Measurements from ENCODE around the gene ELF1. TPM values are rescaled to one million over a fixed set of nuclear protein-coding genes. Genes with fewer than 3 reads are reported as not detected.
"Not testable (repeated sequence)": the region's sequence is repeated elsewhere in the genome, so short reads cannot be mapped to it uniquely, and the experiment has no call there.

ELF1 gene
- total RNA-seq, 2 experiments from 2014 or later = 70.8 to 71.2 TPM

- no peaks in the 10 kb centered on the region for H3K27me3 Mint-ChIP-seq
- no peak overlapping the region for H3K27ac Mint-ChIP-seq
- H3K4me3 Mint-ChIP-seq = no peak overlapping the region
- DNase-seq = no peak
- H3K36me3 Mint-ChIP-seq = peaks cover 9% of the 10 kb centered on the region
- intact Hi-C loops (cut with micrococcal nuclease) = no loop called here
- H3K9me3 Mint-ChIP-seq = no peaks in the 10 kb centered on the region
- ChIA-PET CTCF (interaction anchor here (1.0 kb wide), 2 partner anchors 83 to 164 kb away, joined by 3 to 4 read pairs; no protein-coding TSS in a partner anchor), POLR2A (interaction anchor here (0.6 kb wide), 1 partner anchor 25 kb away, joined by 3 read pairs; no protein-coding TSS in a partner anchor)
- peaks cover 41% of the 10 kb centered on the region for H3K4me1 Mint-ChIP-seq (ENCODE audit: low read depth)
Measured at GRCh38 chr13:41056826-41057711, 38.0 kb upstream of the ELF1 start.

- ChIA-PET CTCF (interaction anchor here (1.0 to 1.4 kb wide), 2 partner anchors 45 to 82 kb away, joined by 4 to 5 read pairs; no protein-coding TSS in a partner anchor), POLR2A (interaction anchor here (0.6 to 1.1 kb wide), 2 partner anchors 24 to 47 kb away, joined by 3 read pairs; no protein-coding TSS in a partner anchor)
- no peaks in the 10 kb centered on the region for H3K27me3 Mint-ChIP-seq
- H3K9me3 Mint-ChIP-seq = no peaks in the 10 kb centered on the region
- DNase-seq = no peak
- H3K27ac Mint-ChIP-seq = no peak overlapping the region
- no peak overlapping the region for H3K4me3 Mint-ChIP-seq
- peaks cover 43% of the 10 kb centered on the region for H3K4me1 Mint-ChIP-seq (ENCODE audit: low read depth)
- H3K36me3 Mint-ChIP-seq = peaks cover 7% of the 10 kb centered on the region
- intact Hi-C loops (cut with micrococcal nuclease) = no loop called here
Measured at GRCh38 chr13:41056194-41056593, 37.1 kb upstream of the ELF1 start.

GRCh38 chr13:41054919-41055619 is 36.0 kb upstream of the ELF1 start:
- no peak overlapping the region for H3K4me3 Mint-ChIP-seq
- ChIA-PET POLR2A (interaction anchor here (0.7 to 1.1 kb wide), 2 partner anchors 46 to 81 kb away, joined by 3 read pairs; no protein-coding TSS in a partner anchor), CTCF (interaction anchor here (0.6 to 4.1 kb wide), 33 partner anchors 9 to 336 kb away, joined by 3 to 38 read pairs (median 5); partner anchors contain the start of genes ELF1, MTRF1 and SLC25A15)
- no peak overlapping the region for H3K27ac Mint-ChIP-seq
- no peaks in the 10 kb centered on the region for H3K9me3 Mint-ChIP-seq
- no peaks in the 10 kb centered on the region for H3K36me3 Mint-ChIP-seq
- H3K4me1 Mint-ChIP-seq (ENCODE audit: low read depth) = peaks cover 53% of the 10 kb centered on the region
- no peak for DNase-seq
- intact Hi-C loops (cut with micrococcal nuclease) = loop anchor here (1.0 kb wide), 2 partner anchors 139 to 167 kb away; partner anchors contain the start of gene KBTBD7
- no peaks in the 10 kb centered on the region for H3K27me3 Mint-ChIP-seq

- peaks cover 56% of the 10 kb centered on the region for H3K4me1 Mint-ChIP-seq (ENCODE audit: low read depth)
- intact Hi-C loops (cut with micrococcal nuclease) = loop anchor here (1.0 kb wide), 2 partner anchors 140 to 168 kb away; partner anchors contain the start of gene KBTBD7
- H3K9me3 Mint-ChIP-seq = no peaks in the 10 kb centered on the region
- no peak overlapping the region for H3K27ac Mint-ChIP-seq
- H3K36me3 Mint-ChIP-seq = no peaks in the 10 kb centered on the region
- no peaks in the 10 kb centered on the region for H3K27me3 Mint-ChIP-seq
- CTCF ChIA-PET = interaction anchor here (0.6 to 4.1 kb wide), 38 partner anchors 10 to 292 kb away, joined by 3 to 38 read pairs (median 4); partner anchors contain the start of genes ELF1, MTRF1 and SLC25A15
- H3K4me3 Mint-ChIP-seq = no peak overlapping the region
- POLR2A ChIA-PET = no interaction called here
- DNase-seq = no peak
Measured at GRCh38 chr13:41054212-41054877, 35.2 kb upstream of the ELF1 start.

GRCh38 chr13:41053384-41053826 is 34.3 kb upstream of the ELF1 start:
- Mint-ChIP-seq H3K27ac (no peak overlapping the region), H3K36me3 (peaks cover 2% of the 10 kb centered on the region), H3K4me3 (no peak overlapping the region)

GRCh38 chr13:41052441-41052840 is 33.3 kb upstream of the ELF1 start:
- H3K36me3 Mint-ChIP-seq = peaks cover 2% of the 10 kb centered on the region
- no peaks in the 10 kb centered on the region for H3K9me3 Mint-ChIP-seq
- CTCF ChIA-PET = interaction anchor here (4.1 kb wide), 1 partner anchor 170 kb away, joined by 36 read pairs; no protein-coding TSS in a partner anchor
- intact Hi-C loops (cut with micrococcal nuclease) = no loop called here
- H3K4me1 Mint-ChIP-seq (ENCODE audit: low read depth) = peaks cover 50% of the 10 kb centered on the region
- H3K4me3 Mint-ChIP-seq = no peak overlapping the region
- DNase-seq = no peak
- H3K27me3 Mint-ChIP-seq = no peaks in the 10 kb centered on the region
- POLR2A ChIA-PET = interaction anchor here (1.2 kb wide), 1 partner anchor 9 kb away, joined by 3 read pairs; the partner anchor contains the start of gene WBP4
- no peak overlapping the region for H3K27ac Mint-ChIP-seq

More at GRCh38 chr13:41053384-41053826, 34.3 kb upstream of the ELF1 start:
- POLR2A ChIA-PET = no interaction called here
- no peaks in the 10 kb centered on the region for H3K27me3 Mint-ChIP-seq
- no peak for DNase-seq
- no peaks in the 10 kb centered on the region for H3K9me3 Mint-ChIP-seq
- CTCF ChIA-PET = interaction anchor here (0.6 to 4.1 kb wide), 27 partner anchors 9 to 291 kb away, joined by 3 to 38 read pairs (median 5); partner anchors contain the start of genes ELF1, MTRF1 and SLC25A15
- H3K4me1 Mint-ChIP-seq (ENCODE audit: low read depth) = peaks cover 56% of the 10 kb centered on the region
- intact Hi-C loops (cut with micrococcal nuclease) = no loop called here

GRCh38 chr13:41049480-41050440 is 30.6 kb upstream of the ELF1 start:
- DNase-seq = no peak
- ChIA-PET CTCF (interaction anchor here (1.0 to 1.2 kb wide), 2 partner anchors 41 to 75 kb away, joined by 3 to 4 read pairs; no protein-coding TSS in a partner anchor), POLR2A (no interaction called here)
- Mint-ChIP-seq H3K27ac (no peak overlapping the region), H3K9me3 (no peaks in the 10 kb centered on the region), H3K36me3 (peaks cover 4% of the 10 kb centered on the region), H3K4me1 (ENCODE audit: low read depth) (peaks cover 36% of the 10 kb centered on the region), H3K4me3 (no peak overlapping the region), H3K27me3 (no peaks in the 10 kb centered on the region)
- intact Hi-C loops (cut with micrococcal nuclease) = no loop called here

- Mint-ChIP-seq H3K4me1 (ENCODE audit: low read depth) (peaks cover 27% of the 10 kb centered on the region), H3K27ac (no peak overlapping the region), H3K36me3 (peaks cover 4% of the 10 kb centered on the region), H3K27me3 (no peaks in the 10 kb centered on the region), H3K9me3 (peaks cover 3% of the 10 kb centered on the region), H3K4me3 (no peak overlapping the region)
- intact Hi-C loops (cut with micrococcal nuclease) = no loop called here
- CTCF ChIA-PET = interaction anchor here (1.0 kb wide), 1 partner anchor 40 kb away, joined by 3 read pairs; no protein-coding TSS in a partner anchor
- no peak for DNase-seq
- POLR2A ChIA-PET = no interaction called here
Measured at GRCh38 chr13:41048640-41049039, 29.5 kb upstream of the ELF1 start.

GRCh38 chr13:41042419-41042818 is 23.3 kb upstream of the ELF1 start:
- intact Hi-C loops (cut with micrococcal nuclease); CTCF ChIA-PET; H3K9me3 Mint-ChIP-seq; POLR2A ChIA-PET; H3K4me3 Mint-ChIP-seq; H3K27me3 Mint-ChIP-seq; H3K36me3 Mint-ChIP-seq; DNase-seq; H3K27ac Mint-ChIP-seq: not testable (repeated sequence)
- peaks cover 10% of the 10 kb centered on the region for H3K4me1 Mint-ChIP-seq (ENCODE audit: low read depth)

- POLR2A ChIA-PET = no interaction called here
- CTCF ChIA-PET = no interaction called here
Measured at GRCh38 chr13:41040584-41041334, 21.6 kb upstream of the ELF1 start.

More at GRCh38 chr13:41040584-41041334, 21.6 kb upstream of the ELF1 start:
- Mint-ChIP-seq H3K4me1 (ENCODE audit: low read depth) (peaks cover 10% of the 10 kb centered on the region), H3K9me3 (peaks cover 7% of the 10 kb centered on the region), H3K27ac (no peak overlapping the region), H3K36me3 (peaks cover 3% of the 10 kb centered on the region), H3K27me3 (no peaks in the 10 kb centered on the region), H3K4me3 (no peak overlapping the region)
- no peak for DNase-seq
- intact Hi-C loops (cut with micrococcal nuclease) = no loop called here
